Measurements from ENCODE around the gene NINL. TPM values are rescaled to one million over a fixed set of nuclear protein-coding genes. Genes with fewer than 3 reads are reported as not detected.
A peak's percentile ranks its signal among the peaks of the same experiment; 100 is the strongest.

The NINL gene
- total and polyA plus RNA-seq, 10 donors = 3.1 to 16.1 (median 8.1) TPM

DNA sequence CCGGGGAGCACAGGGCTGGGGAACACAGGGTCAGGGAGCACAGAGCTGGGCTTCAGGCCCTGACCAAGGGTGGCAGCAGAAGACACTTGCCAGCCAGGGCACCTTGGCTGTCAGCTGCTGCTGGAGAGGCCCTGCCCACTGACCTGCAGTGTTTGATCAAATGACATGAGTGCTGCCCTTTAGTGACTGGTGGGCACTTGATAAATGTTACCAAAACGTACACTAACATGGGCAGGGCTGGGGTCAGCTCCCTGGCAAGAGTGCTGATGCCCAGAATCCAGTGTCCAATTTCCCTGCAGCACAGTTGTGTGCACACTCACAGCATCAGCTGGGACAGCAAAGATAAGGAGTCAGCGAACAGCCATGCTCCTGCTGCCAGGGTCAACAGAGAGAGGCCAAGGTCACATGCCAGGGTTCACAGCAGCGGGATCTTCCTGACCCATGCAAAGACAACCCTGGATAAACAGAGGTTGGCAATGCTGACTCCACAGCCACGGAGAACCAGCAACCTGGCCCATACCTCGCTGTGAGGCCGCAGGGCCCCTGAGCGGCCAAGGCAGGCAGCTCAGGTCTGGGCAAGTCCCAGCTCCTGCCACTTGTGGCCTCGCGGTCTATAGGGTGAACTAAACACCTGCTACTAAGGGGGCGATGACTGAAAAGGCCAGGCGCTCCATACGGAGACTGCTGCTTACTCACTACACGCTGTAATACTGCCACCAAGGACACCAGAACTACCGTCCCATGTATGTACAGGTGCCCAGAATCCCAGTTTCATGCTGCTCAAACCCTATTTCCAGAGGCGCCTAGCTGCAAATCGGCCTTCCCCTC is 46.3 kb downstream of the NINL start:
- no peak for DNase-seq
- H3K36me3 ChIP-seq = no peaks in the 10 kb centered on the region
- peak overlapping the region in 6 of 8 donors; percentile 17 to 85 (median 71) for H3K27ac ChIP-seq
- no peaks in the 10 kb centered on the region for H3K9me3 ChIP-seq
- H3K4me1 ChIP-seq = peaks cover 0 to 39% (median 22%) of the 10 kb centered on the region in 6 donors
- peak overlapping the region in 6 of 8 donors; percentile 19 to 59 (median 32) for H3K4me3 ChIP-seq
- 52 to 80% (median 75%) methylated on average over 11 to 17 of the region's 17 CpGs for WGBS, 5 donors
- TF ChIP-seq POLR2AphosphoS5 (IDR thresholded peaks at IDR 0.05) (peak in 1 of 3 donors; percentile 33), POLR2A (IDR thresholded peaks at IDR 0.05) (no peak), CTCF (IDR thresholded peaks at IDR 0.05 in 8 of 11, conservative IDR thresholded peaks at IDR 0.05 in 3 of 11) (no peak)
- intact Hi-C loops (cut with DNase I; ENCODE audit: low total_unique reads) = no loop called here
- H3K27me3 ChIP-seq (replicated peaks in 1 of 7) = no peaks in the 10 kb centered on the region

- DNase-seq = no peak
- TF ChIP-seq POLR2AphosphoS5 (IDR thresholded peaks at IDR 0.05) (no peak), POLR2A (IDR thresholded peaks at IDR 0.05) (no peak), CTCF (IDR thresholded peaks at IDR 0.05 in 8 of 11, conservative IDR thresholded peaks at IDR 0.05 in 3 of 11) (no peak)
- Histone ChIP-seq H3K36me3 (no peaks in the 10 kb centered on the region), H3K27me3 (replicated peaks in 1 of 7) (no peaks in the 10 kb centered on the region), H3K9me3 (no peaks in the 10 kb centered on the region), H3K4me3 (no peak overlapping the region), H3K27ac (peak overlapping the region in 2 of 8 donors; percentile 68 to 76), H3K4me1 (peaks cover 0 to 42% (median 24%) of the 10 kb centered on the region in 6 donors)
- intact Hi-C loops (cut with DNase I; ENCODE audit: low total_unique reads) = no loop called here
- WGBS, 5 donors = 89 to 98% (median 90%) methylated on average over 11 to 13 of the region's 13 CpGs
These were observed 47.4 kb downstream of the NINL start for GRCh38 chr20:25537890-25538289.

DNA sequence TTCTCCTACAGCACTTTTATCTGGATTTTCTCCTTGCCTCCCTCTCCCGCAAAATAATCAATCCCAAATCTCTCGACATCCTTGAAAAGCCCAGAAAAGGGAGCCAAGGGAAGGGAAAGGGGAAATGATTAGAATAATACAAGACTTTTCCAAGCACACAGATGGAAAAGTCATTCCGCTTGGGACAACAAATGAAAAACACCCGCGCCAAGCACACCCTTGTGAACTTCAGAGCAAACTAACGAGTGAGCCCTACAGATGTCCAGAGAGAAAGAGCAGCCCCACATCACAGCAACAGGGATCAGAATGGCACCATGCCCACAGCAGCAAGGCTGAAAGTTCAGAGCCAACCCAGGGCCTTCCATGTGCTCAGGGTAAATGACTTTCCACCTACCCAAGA is 49.6 kb downstream of the NINL start:
- Histone ChIP-seq H3K4me3 (no peak overlapping the region), H3K9me3 (peaks cover 0 to 6% (median 1%) of the 10 kb centered on the region in 8 donors), H3K36me3 (no peaks in the 10 kb centered on the region), H3K27me3 (replicated peaks in 1 of 7) (no peaks in the 10 kb centered on the region), H3K4me1 (peaks cover 0 to 28% (median 11%) of the 10 kb centered on the region in 6 donors), H3K27ac (no peak overlapping the region)
- TF ChIP-seq POLR2A (IDR thresholded peaks at IDR 0.05) (no peak), CTCF (IDR thresholded peaks at IDR 0.05 in 8 of 11, conservative IDR thresholded peaks at IDR 0.05 in 3 of 11) (no peak), POLR2AphosphoS5 (IDR thresholded peaks at IDR 0.05) (no peak)
- intact Hi-C loops (cut with DNase I; ENCODE audit: low total_unique reads) = no loop called here
- 72 to 94% (median 83%) methylated on average over 6 of the region's 6 CpGs for WGBS, 5 donors
- no peak for DNase-seq

DNA sequence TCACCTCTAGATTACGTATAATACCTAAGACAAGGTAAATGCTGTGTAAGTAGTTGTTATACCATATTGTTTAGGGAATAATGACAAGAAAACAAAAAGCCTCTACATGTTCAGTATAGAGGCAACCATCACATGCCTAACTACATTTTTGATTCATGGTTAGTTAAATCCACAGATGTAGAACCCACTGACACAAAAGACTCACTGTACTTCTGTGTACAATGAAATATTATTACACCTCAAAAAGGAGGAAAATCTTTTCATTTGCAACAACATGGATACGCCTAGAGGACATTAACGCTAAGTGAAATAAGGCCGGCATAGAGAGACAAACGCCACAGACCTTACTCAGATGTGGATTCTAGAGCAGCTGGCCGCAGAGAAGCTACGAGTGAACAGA is 50.5 kb downstream of the NINL start:
- 88 to 96% (median 93%) methylated on average over 7 of the region's 7 CpGs for WGBS, 5 donors
- H3K4me1 ChIP-seq = peaks cover 0 to 26% (median 7%) of the 10 kb centered on the region in 6 donors
- no peak for DNase-seq
- H3K27ac ChIP-seq = peak overlapping the region in 2 of 8 donors; percentile 42 to 75
- H3K4me3 ChIP-seq = no peak overlapping the region
- TF ChIP-seq POLR2AphosphoS5 (IDR thresholded peaks at IDR 0.05) (no peak), POLR2A (IDR thresholded peaks at IDR 0.05) (no peak), CTCF (IDR thresholded peaks at IDR 0.05 in 8 of 11, conservative IDR thresholded peaks at IDR 0.05 in 3 of 11) (no peak)
- no peaks in the 10 kb centered on the region for H3K36me3 ChIP-seq
- H3K9me3 ChIP-seq = peaks cover 0 to 11% (median 3%) of the 10 kb centered on the region in 8 donors
- H3K27me3 ChIP-seq (replicated peaks in 1 of 7) = no peaks in the 10 kb centered on the region
- intact Hi-C loops (cut with DNase I; ENCODE audit: low total_unique reads) = no loop called here

Data from spleen (tissue), 11 donors.